Hepatocyte (in vitro differentiated cells): ENCODE measurements around the gene IL23A. TPM values are rescaled to one million over a fixed set of nuclear protein-coding genes. Genes with fewer than 3 reads are reported as not detected.

ENCODE experiments used
- DNase-seq: peaks from one replicate; pipeline ENCODE4 v3.0.0-alpha.2; 2016; ENCODE audit warnings: low spot score
- H2AFZ ChIP-seq: fragments of 200-600 bp; sonication (generic); 2 replicates; pipeline ENCODE4 v1.6.0; 2016; ENCODE audit warnings: antibody characterized with exemption, mild to moderate bottlenecking
- H3K27ac ChIP-seq: fragments of 200-600 bp; sonication (generic); 2 replicates; pipeline ENCODE4 v1.5.1; 2016; ENCODE audit warnings: mild to moderate bottlenecking
- H3K27me3 ChIP-seq: fragments of 200-600 bp; sonication (generic); 2 replicates; pipeline ENCODE4 v1.6.1; 2016
- H3K36me3 ChIP-seq: fragments of 200-600 bp; sonication (generic); replicated peaks from 2 replicates; pipeline ENCODE4 v1.5.1; 2016; ENCODE audit warnings: low read depth; ENCODE audit not compliant: insufficient read depth
- H3K4me1 ChIP-seq: fragments of 200-600 bp; sonication (generic); 2 replicates; pipeline ENCODE4 v1.5.1; 2016; ENCODE audit warnings: mild to moderate bottlenecking, moderate library complexity; ENCODE audit not compliant: insufficient read depth
- H3K4me2 ChIP-seq: fragments of 200-600 bp; sonication (generic); 2 replicates; pipeline ENCODE4 v1.6.0; 2016
- H3K4me3 ChIP-seq: fragments of 200-600 bp; sonication (generic); 2 replicates; pipeline ENCODE4 v1.5.1; 2016; ENCODE audit warnings: mild to moderate bottlenecking
- H3K79me2 ChIP-seq: fragments of 200-600 bp; sonication (generic); 2 replicates; pipeline ENCODE4 v1.6.0; 2017; ENCODE audit warnings: mild to moderate bottlenecking
- H3K9me2 ChIP-seq: fragments of 200-600 bp; sonication (generic); replicated peaks from 2 replicates; pipeline ENCODE4 v1.6.0; 2017; ENCODE audit warnings: mild to moderate bottlenecking; ENCODE audit not compliant: insufficient read depth
- H3K9me3 ChIP-seq: fragments of 200-600 bp; sonication (generic); 2 replicates; pipeline ENCODE4 v1.5.1; 2016; ENCODE audit warnings: low read depth, mild to moderate bottlenecking
- H4K20me1 ChIP-seq: fragments of 200-600 bp; sonication (generic); 2 replicates; pipeline ENCODE4 v1.6.0; 2016; ENCODE audit warnings: mild to moderate bottlenecking; ENCODE audit not compliant: insufficient read depth, poor library complexity, severe bottlenecking
- EZH2 ChIP-seq: fragments of 200-600 bp; sonication (generic); IDR thresholded peaks from 2 replicates; pipeline ENCODE4 v1.6.1; 2016; ENCODE audit warnings: antibody characterized with exemption, mild to moderate bottlenecking, borderline replicate concordance
- EZH2phosphoT487 ChIP-seq: fragments of 200-600 bp; sonication (generic); IDR thresholded peaks from one replicate; pipeline ENCODE4 v1.6.1; 2018; ENCODE audit warnings: antibody characterized with exemption, mild to moderate bottlenecking, low read depth, moderate library complexity; ENCODE audit not compliant: unreplicated experiment, severe bottlenecking
- WGBS: methylation state at CpG from one replicate; pipeline ENCODE4 v1.1.6; 2016; ENCODE audit warnings: low lambda C conversion rate; ENCODE audit errors: missing lambda C conversion rate; 5-methylcytosine and 5-hydroxymethylcytosine counted together
- polyA plus RNA-seq: library from polyadenylated mRNA; unstranded; fragments of >200 nt; fragmentation: Nextera tagmentation; extraction: Ambion mirVana; gene quantifications from 2 replicates; pipeline ENCODE4 v1.2.1, GENCODE V29; 2016
- total RNA-seq: library from RNA; depleted of rRNA; stranded (reverse); fragments of >200 nt; gene quantifications from 2 replicates; pipeline ENCODE4 v1.2.3, GENCODE V29; 2014
- TF ChIP-seq, protein P1 (sequence below): fragments of 200-600 bp; sonication (generic); IDR thresholded peaks from 2 replicates; pipeline ENCODE4 v1.5.1; 2016; ENCODE audit warnings: antibody characterized with exemption, mild to moderate bottlenecking; ENCODE audit not compliant: poor library complexity

The IL23A gene
- total and polyA plus RNA-seq, 2 experiments from 2014 or later: 2.0 to 3.1 TPM

DNA sequence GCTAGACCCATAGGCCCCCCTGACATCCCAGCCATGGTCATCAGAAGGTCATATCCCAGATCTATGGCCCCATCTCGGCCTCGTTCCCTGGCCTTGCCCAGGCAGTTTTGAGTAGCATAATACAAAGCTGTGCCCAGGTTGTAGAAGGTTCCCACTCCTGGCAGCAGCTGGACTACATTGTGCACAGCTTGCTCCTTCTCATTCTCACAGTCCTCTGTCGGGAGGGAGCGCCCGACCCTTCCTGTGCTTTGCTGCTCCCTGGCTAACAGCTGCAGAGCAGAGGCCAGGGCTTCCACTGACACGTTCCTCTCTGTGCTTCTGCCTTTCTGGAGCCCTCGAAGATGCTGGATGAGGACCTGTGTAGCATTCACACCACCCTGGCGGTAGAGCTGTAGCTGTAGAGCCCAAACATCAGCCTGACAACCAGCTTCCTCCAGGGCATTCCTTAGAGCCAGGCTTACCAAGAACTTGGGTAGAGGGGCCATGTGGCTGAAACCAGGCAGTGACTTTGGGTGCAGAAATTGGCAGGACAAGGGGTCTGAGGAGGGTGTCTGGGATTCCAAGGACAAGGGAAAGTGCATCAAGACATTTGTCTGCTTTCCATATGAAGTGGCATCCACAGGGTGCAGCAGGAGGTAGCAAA lies 22.9 kb downstream of the IL23A start:
- Histone ChIP-seq H3K4me2 (no peak overlapping the region), H3K79me2 (peaks cover 24% of the 10 kb centered on the region), H4K20me1 (no peaks in the 10 kb centered on the region), H3K4me3 (no peak overlapping the region), H3K9me2 (no peaks in the 10 kb centered on the region), H2AFZ (no peak overlapping the region), H3K9me3 (no peaks in the 10 kb centered on the region), H3K36me3 (no peaks in the 10 kb centered on the region), H3K27ac (no peak overlapping the region), H3K27me3 (no peaks in the 10 kb centered on the region), H3K4me1 (no peaks in the 10 kb centered on the region)
- TF ChIP-seq EZH2phosphoT487 (no peak), EZH2 (no peak)
- TF ChIP-seq, protein P1, sequence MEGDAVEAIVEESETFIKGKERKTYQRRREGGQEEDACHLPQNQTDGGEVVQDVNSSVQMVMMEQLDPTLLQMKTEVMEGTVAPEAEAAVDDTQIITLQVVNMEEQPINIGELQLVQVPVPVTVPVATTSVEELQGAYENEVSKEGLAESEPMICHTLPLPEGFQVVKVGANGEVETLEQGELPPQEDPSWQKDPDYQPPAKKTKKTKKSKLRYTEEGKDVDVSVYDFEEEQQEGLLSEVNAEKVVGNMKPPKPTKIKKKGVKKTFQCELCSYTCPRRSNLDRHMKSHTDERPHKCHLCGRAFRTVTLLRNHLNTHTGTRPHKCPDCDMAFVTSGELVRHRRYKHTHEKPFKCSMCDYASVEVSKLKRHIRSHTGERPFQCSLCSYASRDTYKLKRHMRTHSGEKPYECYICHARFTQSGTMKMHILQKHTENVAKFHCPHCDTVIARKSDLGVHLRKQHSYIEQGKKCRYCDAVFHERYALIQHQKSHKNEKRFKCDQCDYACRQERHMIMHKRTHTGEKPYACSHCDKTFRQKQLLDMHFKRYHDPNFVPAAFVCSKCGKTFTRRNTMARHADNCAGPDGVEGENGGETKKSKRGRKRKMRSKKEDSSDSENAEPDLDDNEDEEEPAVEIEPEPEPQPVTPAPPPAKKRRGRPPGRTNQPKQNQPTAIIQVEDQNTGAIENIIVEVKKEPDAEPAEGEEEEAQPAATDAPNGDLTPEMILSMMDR: no peak
- WGBS: 92% methylated on average over 8 of the region's 8 CpGs
- no peak for DNase-seq

DNA sequence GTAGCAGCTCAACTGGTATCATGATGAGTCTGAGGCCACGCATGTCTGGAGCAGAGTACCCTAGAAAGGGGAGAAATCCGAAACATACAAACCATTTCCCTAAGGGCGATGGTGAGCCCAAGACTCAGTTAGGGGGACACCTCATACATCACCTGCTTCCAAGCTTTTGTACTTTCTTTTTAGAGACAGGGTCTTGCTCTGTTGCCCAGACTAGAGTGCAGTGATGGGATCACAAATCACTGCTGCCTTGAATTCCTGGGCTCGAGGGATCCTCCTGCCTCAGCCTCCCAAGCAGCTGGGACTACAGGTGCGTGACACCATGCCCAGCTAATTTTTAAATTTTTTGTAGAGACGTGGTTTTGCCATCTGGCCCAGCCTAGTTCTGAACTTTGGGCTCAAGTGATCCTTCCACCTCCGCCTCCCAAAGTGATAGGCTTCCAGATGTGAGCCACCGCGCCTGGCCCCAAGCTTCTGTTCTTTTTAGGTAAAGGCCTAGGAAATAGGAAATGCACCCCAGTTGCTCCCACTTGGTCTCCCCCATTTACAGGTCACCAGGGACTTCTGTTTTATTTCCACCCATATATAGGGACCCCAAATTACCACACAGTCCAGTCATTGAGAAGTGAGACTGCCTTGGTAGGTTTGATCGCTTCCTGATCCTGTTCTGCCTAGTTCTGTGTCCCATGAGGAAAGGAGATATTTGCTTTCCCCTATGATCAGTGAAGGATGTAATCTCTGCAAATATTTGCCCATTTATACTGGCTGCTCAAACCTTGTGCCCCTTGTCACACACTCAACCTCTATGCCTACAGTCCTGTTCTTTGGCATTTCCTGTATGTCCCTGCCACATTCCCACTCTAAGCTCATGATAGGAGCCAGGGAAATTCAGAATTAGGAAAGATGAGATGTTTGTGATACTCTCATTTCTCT lies 23.7 kb downstream of the IL23A start, which contains the start of gene APOF:
APOF (minus strand) TSS at position 728 of the 930 bp plus-strand sequence; CDS start at position 616, 112 bp downstream.
- H3K4me1 ChIP-seq: no peaks in the 10 kb centered on the region
- H4K20me1 ChIP-seq: no peaks in the 10 kb centered on the region
- no peak for DNase-seq
- no peak within 1 kb of the TSS for H2AFZ ChIP-seq
- TF ChIP-seq, protein P1: no peak
- no peak for TF ChIP-seq EZH2phosphoT487
- TF ChIP-seq EZH2: no peak
- no peaks in the 10 kb centered on the region for H3K36me3 ChIP-seq
- H3K27ac ChIP-seq: no peak within 1 kb of the TSS
- no peak within 1 kb of the TSS for H3K4me2 ChIP-seq
- peaks cover 23% of the 10 kb centered on the region for H3K79me2 ChIP-seq
- 91% methylated on average over 10 of the region's 10 CpGs for WGBS
- H3K9me3 ChIP-seq: no peaks in the 10 kb centered on the region
- H3K9me2 ChIP-seq: no peaks in the 10 kb centered on the region
- no peaks in the 10 kb centered on the region for H3K27me3 ChIP-seq
- no peak within 1 kb of the TSS for H3K4me3 ChIP-seq

DNA sequence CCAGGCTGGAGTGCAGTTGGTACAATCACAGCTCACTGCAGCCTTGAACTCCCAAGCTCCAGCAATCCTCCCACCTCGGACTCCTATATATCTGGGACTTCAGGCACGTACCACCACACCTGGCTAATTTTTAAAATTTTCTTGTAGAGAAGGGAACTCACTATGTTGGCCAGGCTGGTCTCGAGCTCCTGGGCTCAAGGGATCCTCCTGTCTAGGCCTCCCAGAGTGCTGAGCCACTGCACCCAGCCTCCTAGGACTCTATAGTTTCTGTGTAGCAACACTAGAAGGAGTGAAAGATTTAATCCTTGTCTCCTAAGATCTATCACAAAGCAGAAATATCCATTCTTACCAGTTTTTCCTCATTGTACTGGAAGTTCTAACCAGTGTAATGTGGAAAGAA lies 28.3 kb downstream of the IL23A start:
- Histone ChIP-seq H4K20me1 (no peaks in the 10 kb centered on the region), H3K27me3 (no peaks in the 10 kb centered on the region), H3K36me3 (no peaks in the 10 kb centered on the region), H2AFZ (no peak overlapping the region), H3K9me2 (no peaks in the 10 kb centered on the region), H3K79me2 (no peaks in the 10 kb centered on the region), H3K9me3 (no peaks in the 10 kb centered on the region), H3K27ac (no peak overlapping the region), H3K4me1 (no peaks in the 10 kb centered on the region), H3K4me3 (no peak overlapping the region), H3K4me2 (no peak overlapping the region)
- 89% methylated on average over 3 of the region's 3 CpGs for WGBS
- DNase-seq: no peak
- TF ChIP-seq EZH2phosphoT487 (no peak), EZH2 (no peak)
- TF ChIP-seq, protein P1: no peak
